Measurements from ENCODE around the gene DYSF.

DYSF gene

GRCh38 chr2:71494523-71495155 is 41.3 kb downstream of the DYSF start:
- Histone ChIP-seq H3K4me1 (ENCODE audit: control insufficient read depth, insufficient read depth, low read length) (no peaks in the 10 kb centered on the region), H3K4me3 (ENCODE audit: low read depth, low read length) (no peak overlapping the region), H3K27ac (ENCODE audit: extremely low read depth, low read depth, low read length) (no peak overlapping the region), H3K36me3 (ENCODE audit: control insufficient read depth in 2 of 2, insufficient read depth in 1 of 2, low read length in 2 of 2) (no peaks in the 10 kb centered on the region), H3K9me3 (ENCODE audit: control insufficient read depth, insufficient read depth, low read depth, low read length) (no peaks in the 10 kb centered on the region)
- ChIA-PET CTCF (no interaction called here), POLR2A (no interaction called here)
- TF ChIP-seq KLF8 (tag by site-specific recombination; IDR thresholded peaks at IDR 0.05) (no peak), HOXC10 (CRISPR knock-in tag; IDR thresholded peaks at IDR 0.05) (no peak), ZFHX2 (tag by site-specific recombination; conservative IDR thresholded peaks at IDR 0.05) (no peak), ZNF10 (tag by site-specific recombination; IDR thresholded peaks at IDR 0.05) (no peak), PRDM4 (tag by site-specific recombination; IDR thresholded peaks at IDR 0.05) (no peak), RBAK (tag by site-specific recombination; IDR thresholded peaks at IDR 0.05) (no peak), SCRT2 (tag by site-specific recombination; IDR thresholded peaks at IDR 0.05) (no peak), ZNF362 (tag by site-specific recombination; IDR thresholded peaks at IDR 0.05) (no peak), ZNF76 (tag by site-specific recombination; IDR thresholded peaks at IDR 0.05; ENCODE audit: borderline replicate concordance, low read depth) (no peak), ZNF600 (tag by site-specific recombination; IDR thresholded peaks at IDR 0.05) (no peak), ZNF677 (tag by site-specific recombination; IDR thresholded peaks at IDR 0.05) (no peak), ZNF639 (tag by site-specific recombination; IDR thresholded peaks at IDR 0.05) (no peak), ZNF530 (tag by site-specific recombination; IDR thresholded peaks at IDR 0.05; ENCODE audit: low read depth) (no peak), KLF9 (tag by site-specific recombination; IDR thresholded peaks at IDR 0.05; ENCODE audit: low read depth) (no peak), ZBTB49 (tag by site-specific recombination; IDR thresholded peaks at IDR 0.05; ENCODE audit: low read depth) (no peak), ZBTB48 (tag by site-specific recombination; IDR thresholded peaks at IDR 0.05) (no peak), ZNF223 (tag by site-specific recombination; IDR thresholded peaks at IDR 0.05) (no peak), ZNF555 (tag by site-specific recombination; conservative IDR thresholded peaks at IDR 0.05) (no peak)

Data from HEK293 (cell line).